SKM-1 (cell line): Measurements from ENCODE around the gene SFXN5.
A peak's percentile ranks its signal among the peaks of the same experiment; 100 is the strongest.

ENCODE experiments used
- DNase-seq: peaks from one replicate; lab custom pipeline; 2025; ENCODE audit not compliant: unreplicated experiment; lab: John Stamatoyannopoulos, UW

The SFXN5 gene

GRCh38 chr2:73053316-73054114 is 18.0 kb downstream of the SFXN5 start:
- DNase-seq = no peak

DNA sequence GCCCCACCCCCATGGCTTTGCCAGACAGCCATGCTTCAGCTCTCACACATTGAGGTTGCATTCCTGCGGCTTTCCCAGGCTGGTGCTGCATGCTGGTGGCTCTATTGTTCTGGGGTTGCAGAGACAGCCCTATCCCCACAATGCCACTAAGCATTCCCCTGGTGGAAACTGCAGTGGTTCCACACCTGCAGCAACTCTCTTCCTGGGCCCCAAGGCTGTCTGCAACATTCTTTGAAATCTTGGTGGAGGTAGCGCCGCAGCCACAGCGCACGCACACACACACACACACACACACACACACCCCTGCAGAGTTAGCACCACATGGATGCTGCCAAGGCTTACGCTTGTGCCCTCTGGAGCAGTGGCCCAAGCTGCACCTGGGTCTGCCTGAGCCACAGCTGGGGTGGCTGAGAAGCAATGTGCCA is 21.4 kb downstream of the SFXN5 start:
- DNase-seq = no peak

DNA sequence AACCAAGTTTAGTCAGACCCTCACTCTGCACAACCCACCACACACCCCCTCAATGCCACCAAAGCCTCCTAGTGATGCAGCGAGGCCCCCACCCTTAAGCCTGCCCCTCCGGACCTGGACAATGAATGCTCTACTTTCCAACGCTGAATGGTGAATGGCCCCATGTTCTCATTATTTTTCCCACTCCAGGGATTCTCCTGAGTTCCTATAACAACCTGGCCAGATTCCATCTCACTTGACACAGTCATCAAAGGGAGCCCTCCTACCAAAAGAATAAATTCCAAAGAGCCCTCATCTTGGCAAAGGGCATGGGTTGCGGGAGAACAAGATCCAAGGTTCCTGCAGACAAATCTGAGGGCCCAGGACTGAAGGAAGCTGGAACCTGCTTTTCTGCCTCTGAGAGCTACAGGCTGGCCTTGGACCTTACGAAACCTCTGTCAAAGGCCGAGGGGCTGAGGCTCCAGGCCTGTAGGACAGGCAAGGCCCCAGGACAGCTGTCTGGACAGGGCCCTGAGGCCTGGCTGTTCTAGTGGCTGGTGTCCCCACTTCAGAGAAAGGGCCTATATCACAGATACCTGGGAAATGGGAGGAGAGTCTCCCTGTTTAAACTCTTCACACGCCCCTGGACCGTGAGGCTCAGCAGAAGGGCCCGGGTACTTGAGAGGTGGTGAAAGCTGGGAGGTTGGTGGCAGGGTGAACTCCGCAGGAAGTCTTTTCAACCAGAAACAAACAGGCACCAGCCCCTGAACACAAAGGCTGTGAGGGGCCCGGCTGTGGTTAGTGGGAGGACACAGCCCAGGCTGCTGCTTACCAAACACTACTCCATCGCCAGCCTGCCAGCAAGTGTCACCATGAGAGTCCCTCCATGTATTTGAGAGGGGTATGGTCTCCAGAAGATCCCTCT is 27.3 kb downstream of the SFXN5 start:
- no peak for DNase-seq

DNA sequence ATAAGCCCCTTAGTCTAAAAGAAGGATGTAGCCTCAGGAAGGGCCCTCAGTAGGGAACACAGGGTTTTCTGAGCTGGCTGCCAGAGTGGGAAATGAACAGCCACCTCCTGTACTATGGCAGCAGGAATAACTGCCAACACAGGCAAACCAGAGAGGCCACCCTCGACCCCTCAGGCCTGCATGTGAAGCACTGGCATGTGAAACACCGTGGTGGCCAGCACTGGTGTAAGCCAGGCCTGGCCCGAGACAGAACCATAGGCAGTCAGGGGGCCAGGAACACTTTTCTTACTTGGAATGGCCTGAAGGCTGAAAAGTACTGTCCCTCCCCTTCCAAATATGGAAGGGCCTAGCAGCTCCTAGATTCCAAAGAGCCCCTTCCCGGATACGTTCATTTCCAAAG is 28.2 kb downstream of the SFXN5 start:
- no peak for DNase-seq

DNA sequence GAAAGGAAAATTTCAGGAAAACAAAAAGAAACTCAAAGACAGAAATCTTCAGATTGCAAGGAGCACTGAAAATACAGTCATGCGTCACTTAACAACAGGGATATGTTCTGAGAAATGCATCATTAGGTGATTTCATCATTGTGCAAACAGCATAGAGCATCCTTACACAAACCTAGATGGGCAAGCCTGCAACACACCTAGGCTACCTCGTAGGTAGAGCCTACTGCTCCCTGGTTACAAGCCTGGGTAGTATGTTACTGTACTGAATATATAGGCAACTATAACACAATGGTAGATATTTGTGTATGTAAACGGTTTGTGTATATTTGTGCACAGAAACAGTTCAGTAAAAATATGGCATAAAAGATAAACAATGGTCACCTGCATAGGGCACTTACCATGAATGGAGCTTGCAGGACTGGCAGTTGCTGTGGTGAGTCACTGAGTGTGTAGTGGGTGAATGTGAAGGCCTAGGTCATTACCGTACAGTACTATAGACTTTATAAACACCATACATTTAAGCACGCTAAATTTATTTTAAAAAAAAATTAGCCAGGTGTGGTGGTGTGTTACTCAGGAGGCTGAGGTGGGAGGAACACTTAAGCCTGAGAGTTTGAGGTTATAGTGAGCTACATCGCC is 33.4 kb downstream of the SFXN5 start:
- no peak for DNase-seq

DNA sequence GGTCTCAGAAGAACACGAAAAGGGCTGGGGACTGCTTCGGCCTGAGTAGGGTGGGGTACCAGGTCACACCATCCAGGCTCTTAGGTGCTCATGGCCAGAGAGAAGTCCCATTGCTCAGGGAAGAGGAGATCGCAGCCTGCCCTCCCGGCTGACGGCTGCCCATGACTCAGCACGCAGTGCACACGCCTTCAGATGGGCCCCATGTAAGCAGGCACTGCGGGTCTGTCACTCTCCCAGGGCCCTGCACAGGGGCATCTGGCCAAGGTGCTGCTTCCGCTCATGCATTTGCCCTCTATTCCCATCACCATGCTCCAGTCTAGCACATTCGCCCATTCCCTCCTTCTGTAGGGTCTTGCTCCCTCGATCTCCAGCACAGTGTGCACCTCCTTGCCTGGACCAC is 34.7 kb downstream of the SFXN5 start:
- DNase-seq = no peak

- DNase-seq = no peak
Measured at GRCh38 chr2:73035899-73036711, 35.4 kb downstream of the SFXN5 start.

DNA sequence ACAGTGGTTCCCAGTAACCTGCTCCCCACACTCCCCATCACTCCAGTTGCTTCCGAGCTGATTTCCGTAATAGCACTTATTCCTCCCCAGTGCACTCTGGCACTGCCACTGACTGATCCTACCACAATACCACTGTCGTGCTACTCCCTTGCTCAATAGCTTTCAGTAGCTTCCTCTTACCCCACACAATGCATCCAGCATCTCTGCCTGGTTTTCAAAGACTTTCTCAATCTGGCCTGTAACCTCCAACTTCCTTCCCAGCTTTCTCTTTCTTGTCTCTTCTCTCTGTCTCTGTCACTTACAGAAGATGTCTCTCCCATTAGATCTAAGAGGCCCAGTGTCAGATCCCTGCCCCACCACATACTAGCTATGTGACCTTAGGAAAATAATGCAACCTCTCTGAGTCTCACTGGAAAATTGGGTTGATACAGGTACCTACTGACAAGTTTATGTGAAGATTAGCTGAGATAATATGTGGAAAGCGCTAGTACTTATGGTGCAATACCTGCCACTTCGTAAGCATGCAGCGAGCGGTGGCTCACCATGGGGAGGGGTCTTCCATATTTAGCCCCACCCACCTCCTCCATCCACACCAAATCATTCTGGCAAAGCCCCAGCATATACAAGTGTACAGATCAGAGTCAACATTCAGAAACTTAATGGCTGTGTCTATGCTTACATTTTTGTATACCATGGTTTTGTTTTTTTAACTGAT is 36.7 kb downstream of the SFXN5 start:
- peak; percentile 97 for DNase-seq

DNA sequence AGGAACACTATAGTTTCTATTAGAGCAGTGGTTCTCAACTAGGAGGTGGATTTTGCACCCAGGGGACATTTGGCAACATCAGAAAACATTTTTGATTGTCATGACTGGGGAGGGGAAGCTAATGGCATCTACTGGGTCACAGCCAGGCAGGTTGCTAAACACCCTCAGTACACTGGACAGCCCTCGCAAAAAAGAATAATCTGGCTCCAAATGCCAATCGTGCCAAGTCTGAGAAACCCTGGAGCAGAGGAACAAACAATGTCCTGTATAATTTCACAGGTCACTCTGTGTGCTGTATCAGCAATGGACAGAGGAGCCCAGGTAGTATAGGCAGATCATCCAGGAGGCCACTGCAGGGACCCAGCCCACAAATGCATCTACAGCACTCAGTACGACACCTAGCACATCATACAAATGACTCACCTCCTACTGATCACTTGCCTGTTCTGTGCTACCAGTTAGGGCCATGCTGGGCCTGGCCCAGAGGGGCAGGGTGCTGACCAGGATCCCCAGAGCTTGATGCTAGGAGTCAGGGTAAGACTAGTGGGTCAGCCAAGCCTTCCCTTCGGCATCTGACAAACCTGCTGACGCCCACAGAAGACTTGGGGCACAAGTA is 37.6 kb downstream of the SFXN5 start:
- DNase-seq = no peak

DNA sequence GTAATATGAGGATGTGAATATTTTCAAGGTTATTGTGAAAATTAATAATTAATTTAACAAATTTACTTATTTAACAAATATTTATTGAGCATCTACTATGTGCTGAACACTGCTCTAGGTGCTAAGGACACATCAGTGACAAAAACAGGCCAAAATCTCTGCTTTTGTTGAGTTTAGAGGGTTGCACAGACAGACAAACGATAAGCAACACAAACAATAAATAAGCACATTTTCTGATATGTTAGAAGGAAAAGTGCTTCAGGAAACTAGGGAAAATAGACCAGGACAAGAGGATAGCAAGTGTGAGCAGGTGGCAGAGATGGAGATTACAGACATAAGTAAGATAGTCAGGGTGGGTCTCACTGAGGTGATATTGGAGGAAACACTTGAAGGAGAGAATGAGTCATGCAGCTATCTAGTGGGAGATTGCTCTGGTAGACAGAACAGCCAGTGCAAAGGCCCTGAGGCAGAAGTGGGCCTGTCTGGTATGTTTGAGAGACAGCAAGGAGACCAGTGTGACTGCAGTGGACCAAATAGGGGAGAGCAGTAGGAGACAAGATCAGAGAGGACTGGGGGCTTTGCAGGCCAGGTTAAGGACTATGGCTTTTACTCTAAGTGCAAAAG is 38.3 kb downstream of the SFXN5 start:
- DNase-seq = no peak

DNA sequence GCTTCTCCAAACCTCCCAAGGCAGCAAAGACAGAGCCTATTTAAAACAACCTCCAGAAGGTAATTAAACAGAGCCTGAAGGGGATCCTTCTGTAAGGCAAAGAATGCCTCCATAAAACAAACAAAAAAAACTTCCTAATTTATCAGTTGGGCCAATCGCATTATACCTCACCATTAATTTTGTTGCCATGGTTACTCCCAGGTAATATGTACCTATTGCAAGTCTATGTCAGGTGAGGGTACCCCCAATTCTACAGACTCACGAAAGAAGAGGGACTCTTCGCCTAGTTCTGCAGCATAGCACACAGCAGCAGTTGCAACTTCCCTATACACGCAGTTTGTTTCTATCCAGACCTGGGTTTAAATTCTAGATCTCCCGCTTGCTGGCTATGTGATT is 38.8 kb downstream of the SFXN5 start:
- no peak for DNase-seq

GRCh38 chr2:73031725-73032701 is 39.5 kb downstream of the SFXN5 start:
- DNase-seq = no peak

- no peak for DNase-seq
Measured at GRCh38 chr2:73031095-73031678, 40.3 kb downstream of the SFXN5 start.

- DNase-seq = no peak
Measured at GRCh38 chr2:73028841-73029240, 42.7 kb downstream of the SFXN5 start.

GRCh38 chr2:73027340-73027739 is 44.2 kb downstream of the SFXN5 start:
- no peak for DNase-seq

- DNase-seq = no peak
Measured at GRCh38 chr2:73023497-73023896, 48.0 kb downstream of the SFXN5 start.

DNA sequence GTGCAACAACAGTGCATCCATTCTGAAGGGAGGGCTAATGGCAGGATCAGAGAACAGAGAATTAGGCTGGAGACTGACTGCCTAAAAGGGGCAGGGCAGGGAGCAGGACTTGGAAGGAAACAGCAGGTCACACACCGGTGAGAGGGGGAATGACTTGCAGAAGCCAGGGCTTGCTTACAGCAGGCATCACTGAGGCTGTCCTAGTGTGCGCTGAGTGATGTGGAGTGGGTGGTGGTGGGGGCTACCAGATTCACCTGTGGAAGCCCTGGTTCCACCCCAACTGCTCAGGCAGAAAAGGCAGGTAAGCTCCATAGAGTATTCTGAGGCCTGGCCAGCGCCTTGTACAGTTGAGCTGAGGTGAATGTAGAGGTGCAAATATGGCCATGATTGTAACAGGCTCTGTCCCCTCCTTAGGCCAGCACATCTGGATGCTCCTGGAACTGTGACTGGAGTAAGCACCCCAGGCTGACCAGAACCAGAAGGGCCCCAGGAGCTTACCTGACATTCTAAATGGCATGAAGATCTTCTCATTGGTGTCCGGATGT is 49.4 kb downstream of the SFXN5 start:
- no peak for DNase-seq
